GM12878 (cell line): ENCODE data around the gene RAB3A. TPM values are rescaled to one million over a fixed set of nuclear protein-coding genes. Genes with fewer than 3 reads are reported as not detected.
A peak's percentile ranks its signal among the peaks of the same experiment; 100 is the strongest.

Experiments
- ATAC-seq: fragments of 200-7000 bp; cut with Tn5 transposase; 3 replicates; pipeline ENCODE4 v1.9.1; 2020; ENCODE audit warnings: mild to moderate bottlenecking, moderate library complexity
- BruUV-seq: library from RNA; stranded (reverse); fragments of 400-500 nt; replicated peaks from 2 replicates; lab custom pipeline; 2021; lab: Mats Ljungman, UMichigan
- CTCF ChIA-PET: fragments of 300-600 bp; sonication (Branson Sonifier 250); formaldehyde crosslinking; extraction: SDS; loops from one replicate; lab custom pipeline; 2021; ENCODE audit warnings: inconsistent platforms; lab: Yijun Ruan, JAX
- POLR2A ChIA-PET: fragments of 350-600 bp; formaldehyde crosslinking; extraction: SDS; loops from one replicate; lab custom pipeline; 2021; ENCODE audit warnings: inconsistent platforms; lab: Charles Lee
- RAD21 ChIA-PET: fragments of 300-600 bp; sonication (Branson Sonifier 250); formaldehyde crosslinking; loops from one replicate; lab custom pipeline; 2023; ENCODE audit warnings: antibody characterized with exemption; ENCODE audit not compliant: unreplicated experiment; lab: Charles Lee
- SMC1A ChIA-PET: fragments of 300-600 bp; sonication (Branson Sonifier 250); formaldehyde crosslinking; loops from one replicate; lab custom pipeline; 2023; ENCODE audit not compliant: unreplicated experiment, uncharacterized antibody; lab: Charles Lee
- DNase-seq: peaks from one replicate; pipeline ENCODE4 v3.0.0-alpha.2; 2011; ENCODE audit warnings: low read depth, low spot score
- FAIRE-seq: peaks from 3 replicates; lab custom pipeline; 2011; peaks lifted over from hg19 to GRCh38; lab: Jason Lieb, UNC
- H2AFZ ChIP-seq: 2 replicates; pipeline ENCODE4 v1.6.0; 2011; ENCODE audit warnings: low read depth, low read length, control low read depth; ENCODE audit not compliant: control insufficient read depth
- H3K27ac ChIP-seq: 2 replicates; pipeline ENCODE4 v1.5.1; 2011; ENCODE audit warnings: control low read depth; ENCODE audit not compliant: control insufficient read depth, insufficient read depth
- H3K27me3 ChIP-seq, 2 experiments: replicated peaks in 1 of 2; 2 replicates each; pipeline versions ENCODE4 v1.6.0 to v1.6.1; 2011; ENCODE audit warnings: low read length in 1 of 2; ENCODE audit not compliant: control insufficient read depth in 2 of 2, insufficient read depth in 2 of 2
- H3K36me3 ChIP-seq, 2 experiments: 2 replicates each; pipeline ENCODE4 v1.5.1; 2011; ENCODE audit warnings: low read length in 1 of 2; ENCODE audit not compliant: control insufficient read depth in 2 of 2, insufficient read depth in 2 of 2
- H3K4me1 ChIP-seq: 2 replicates; pipeline ENCODE4 v1.6.1; 2011; ENCODE audit warnings: mild to moderate bottlenecking, low read length, moderate library complexity, mixed read lengths; ENCODE audit not compliant: control insufficient read depth, insufficient read depth
- H3K4me2 ChIP-seq: 2 replicates; pipeline ENCODE4 v1.6.0; 2011; ENCODE audit warnings: control low read depth; ENCODE audit not compliant: control insufficient read depth, insufficient read depth
- H3K4me3 ChIP-seq: fragments of 200-600 bp; sonication (generic); 2 replicates; pipeline ENCODE4 v1.5.1; 2016
- H3K79me2 ChIP-seq: 2 replicates; pipeline ENCODE4 v1.6.0; 2011; ENCODE audit warnings: low read length; ENCODE audit not compliant: control insufficient read depth, insufficient read depth
- H3K9ac ChIP-seq: 2 replicates; pipeline ENCODE4 v1.8.0; 2011; ENCODE audit warnings: low read length, control low read depth, mixed read lengths; ENCODE audit not compliant: control insufficient read depth, insufficient read depth
- H3K9me3 ChIP-seq: replicated peaks from 3 replicates; pipeline ENCODE4 v1.5.1; 2011; ENCODE audit warnings: mild to moderate bottlenecking, low read length; ENCODE audit not compliant: control insufficient read depth, insufficient read depth
- H4K20me1 ChIP-seq: 2 replicates; pipeline ENCODE4 v1.6.0; 2011; ENCODE audit not compliant: control insufficient read depth, insufficient read depth
- GATAD2B ChIP-seq: fragments of 450-650 bp; conservative IDR thresholded peaks from 2 replicates; pipeline ENCODE4 v1.6.1; 2017; ENCODE audit warnings: low read depth, mild to moderate bottlenecking, moderate library complexity
- HDAC2 ChIP-seq: fragments of 200-600 bp; sonication (generic); IDR thresholded peaks from 2 replicates; pipeline ENCODE4 v1.6.1; 2017
- IKZF2 ChIP-seq, 2 experiments: fragments of 450-650 bp; IDR thresholded peaks; 2 replicates each; pipeline ENCODE4 v1.6.1; 2017; ENCODE audit warnings: mild to moderate bottlenecking in 2 of 2, moderate library complexity in 2 of 2
- KLF5 ChIP-seq: fragments of 450-650 bp; IDR thresholded peaks from 2 replicates; pipeline ENCODE4 v1.6.1; 2014; ENCODE audit warnings: mild to moderate bottlenecking; ENCODE audit not compliant: partially characterized antibody
- MTA3 ChIP-seq: IDR thresholded peaks from 2 replicates; pipeline ENCODE4 v1.6.1; 2012; ENCODE audit warnings: low read length, inconsistent platforms, borderline replicate concordance
- NBN ChIP-seq: fragments of 450-650 bp; IDR thresholded peaks from 2 replicates; pipeline ENCODE4 v1.6.1; 2016
- NR2C2 ChIP-seq: IDR thresholded peaks from 2 replicates; pipeline ENCODE4 v1.6.1; 2011; ENCODE audit warnings: borderline replicate concordance, low read depth; ENCODE audit not compliant: control insufficient read depth, insufficient read length
- NRF1 ChIP-seq: conservative IDR thresholded peaks from 2 replicates; pipeline ENCODE4 v1.6.1; 2011; ENCODE audit warnings: mild to moderate bottlenecking, low read depth, low read length, improper control_type of control experiment
- PAX8 ChIP-seq: fragments of 450-650 bp; IDR thresholded peaks from 2 replicates; pipeline ENCODE4 v1.6.1; 2017; ENCODE audit warnings: mild to moderate bottlenecking, moderate library complexity
- SMARCA5 ChIP-seq: fragments of 450-650 bp; IDR thresholded peaks from 2 replicates; pipeline ENCODE4 v1.6.1; 2017; ENCODE audit warnings: mild to moderate bottlenecking
- ZBED1 ChIP-seq: IDR thresholded peaks from 2 replicates; pipeline ENCODE4 v1.6.1; 2016; ENCODE audit warnings: borderline replicate concordance
- ZNF207 ChIP-seq: fragments of 450-650 bp; IDR thresholded peaks from 2 replicates; pipeline ENCODE4 v1.6.1; 2014; ENCODE audit warnings: antibody characterized with exemption, mild to moderate bottlenecking, borderline replicate concordance
- WGBS: methylation state at CpG from one replicate; pipeline ENCODE4 v1.1.6; 2016; ENCODE audit warnings: low lambda C conversion rate; ENCODE audit not compliant: insufficient replicate concordance, insufficient coverage; ENCODE audit errors: missing lambda C conversion rate; 5-methylcytosine and 5-hydroxymethylcytosine counted together
- in situ Hi-C: fragments of 300-500 bp; cut with MboI; formaldehyde crosslinking; loops from 9 replicates; pipeline ENCODE4 v1.14.3; 2018; ENCODE audit warnings: mixed read lengths
- intact Hi-C: fragments of 100-400 bp; cut with micrococcal nuclease; formaldehyde crosslinking; loops from one replicate; pipeline ENCODE4 v1.14.2; 2022; ENCODE audit not compliant: unreplicated experiment
- polyA plus RNA-seq, 11 experiments: library from polyadenylated mRNA; depleted of rRNA in 4 of 11; unstranded in 6 of 11; stranded (reverse) in 5 of 11; fragments of >200 nt; fragmentation: Nextera tagmentation in 4 of 11; fragmentation: Illumina TruSeq in 1 of 11; extraction: Ambion mirVana in 4 of 11; extraction: Trizol in 1 of 11; gene quantifications; 1 replicate in 1 of 11; 2 replicates in 10 of 11; pipeline versions ENCODE4 v1.2.1 to v1.2.3, GENCODE V29; 2011 to 2016; ENCODE audit warnings: inconsistent platforms in 2 of 11, missing spikeins in 2 of 11, low read depth in 1 of 11
- total RNA-seq, 4 experiments: library from RNA; depleted of rRNA in 3 of 4; stranded (reverse); fragments of >200 nt in 3 of 4; fragmentation: Illumina TruSeq in 1 of 4; extraction: Trizol in 1 of 4; gene quantifications; 2 replicates each; pipeline versions ENCODE4 v1.2.1 to v1.2.3, GENCODE V29; 2013 to 2021
- TF ChIP-seq, protein P1 (sequence below): fragments of 450-650 bp; IDR thresholded peaks from 2 replicates; pipeline ENCODE4 v1.6.1; 2018; ENCODE audit warnings: mild to moderate bottlenecking, low read depth, moderate library complexity; ENCODE audit not compliant: partially characterized antibody
- TF ChIP-seq, protein P2 (sequence below): fragments of 450-650 bp; conservative IDR thresholded peaks from 2 replicates; pipeline ENCODE4 v1.6.1; 2017; ENCODE audit warnings: mild to moderate bottlenecking, moderate library complexity
- TF ChIP-seq, protein P3 (sequence below): fragments of 450-650 bp; IDR thresholded peaks from 2 replicates; pipeline ENCODE4 v1.6.1; 2017; ENCODE audit warnings: mild to moderate bottlenecking, moderate library complexity

RAB3A gene
- total and polyA plus RNA-seq, 10 of the 15 experiments (the other 5 are each of a cell fraction or from before 2014, with no cell fraction given), result 0.07 to 3.5 (median 1.2) TPM; not detected in 1

DNA sequence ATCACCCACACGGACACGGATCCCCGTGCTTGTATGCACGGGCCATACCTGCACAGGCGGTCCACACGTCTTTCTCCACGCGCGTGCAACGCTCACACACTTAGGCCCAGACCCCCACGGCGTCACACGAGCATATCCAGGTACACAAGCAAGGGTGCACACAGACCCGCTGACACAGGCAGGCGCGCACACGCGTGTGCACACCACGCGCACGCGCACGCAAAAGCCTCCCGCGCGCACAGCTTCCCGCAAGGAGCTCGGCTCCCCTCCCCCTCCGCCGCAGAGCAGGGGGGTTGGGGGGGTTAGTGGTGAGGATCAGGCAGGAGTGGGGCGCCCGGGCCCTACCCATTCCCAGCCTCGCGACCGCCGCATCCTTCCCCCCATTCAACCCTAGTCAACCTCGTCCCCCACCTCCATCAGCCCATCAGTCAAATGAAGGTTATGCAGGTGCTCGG is 407 bp downstream of the RAB3A start:
- H3K4me1 ChIP-seq, result peaks cover 6% of the 10 kb centered on the region
- no peaks in the 10 kb centered on the region for H4K20me1 ChIP-seq
- intact Hi-C loops (loop anchor here (10.0 kb wide), 1 partner anchor 211 kb away; the partner anchor contains the start of gene SSBP4), in situ Hi-C loops (no loop called here)
- ChIA-PET POLR2A (interaction anchor here (0.7 to 3.4 kb wide), 11 partner anchors 9 to 155 kb away, joined by 3 to 29 read pairs (median 7); partner anchors contain the start of genes JUND, LSM4 and MPV17L2), RAD21 (interaction anchor here (0.6 to 8.1 kb wide), 17 partner anchors 11 to 216 kb away, joined by 3 to 175 read pairs (median 5); partner anchors contain the start of genes JUND, MPV17L2, PIK3R2 and SSBP4), SMC1A (interaction anchor here (1.0 to 9.5 kb wide), 10 partner anchors 9 to 147 kb away, joined by 3 to 121 read pairs (median 4); partner anchors contain the start of gene MPV17L2), CTCF (interaction anchor here (0.8 to 11.7 kb wide), 8 partner anchors 11 to 207 kb away, joined by 3 to 213 read pairs (median 10); partner anchors contain the start of gene MPV17L2)
- no TSS peak for BruUV-seq
- peak overlapping the region; percentile 20; the same call in 1 of the 2 replicates for H3K27ac ChIP-seq
- peak overlapping the region; percentile 82 for H2AFZ ChIP-seq
- H3K79me2 ChIP-seq, result peaks cover 9% of the 10 kb centered on the region
- peak overlapping the region; percentile 56 for H3K4me2 ChIP-seq
- ATAC-seq (peak; percentile 23), FAIRE-seq (no peak), DNase-seq (no peak)
- peaks cover 0 to 6% of the 10 kb centered on the region in 2 experiments; a peak in 2 of 4 replicates for H3K36me3 ChIP-seq
- H3K4me3 ChIP-seq, result peak overlapping the region; percentile 86
- WGBS, result 3% methylated on average over 38 of the region's 38 CpGs
- H3K27me3 ChIP-seq, result no peaks in the 10 kb centered on the region
- H3K9ac ChIP-seq, result peak overlapping the region; percentile 44; the same call in 1 of the 2 replicates
- H3K9me3 ChIP-seq, result no peaks in the 10 kb centered on the region
- TF ChIP-seq ZNF207 (peak; percentile 74; the same call in 1 of the 2 replicates), GATAD2B (peak; percentile 83; the same call in 1 of the 2 replicates), ZBED1 (no peak), MTA3 (no peak), HDAC2 (no peak), NBN (0 out of 2 replicates have a peak, but pooled peaks have one; percentile 58), SMARCA5 (peak; percentile 33; the same call in 1 of the 2 replicates), NRF1 (0 out of 2 replicates have a peak, but pooled peaks have one; percentile 20), KLF5 (no peak), NR2C2 (no peak), PAX8 (peak; percentile 89; the same call in 1 of the 2 replicates), IKZF2 (IDR thresholded peaks at IDR 0.05) (0 out of 4 replicates have a peak, but pooled peaks of 1 of the 2 experiments have one; percentile 19)
- TF ChIP-seq, protein P1, sequence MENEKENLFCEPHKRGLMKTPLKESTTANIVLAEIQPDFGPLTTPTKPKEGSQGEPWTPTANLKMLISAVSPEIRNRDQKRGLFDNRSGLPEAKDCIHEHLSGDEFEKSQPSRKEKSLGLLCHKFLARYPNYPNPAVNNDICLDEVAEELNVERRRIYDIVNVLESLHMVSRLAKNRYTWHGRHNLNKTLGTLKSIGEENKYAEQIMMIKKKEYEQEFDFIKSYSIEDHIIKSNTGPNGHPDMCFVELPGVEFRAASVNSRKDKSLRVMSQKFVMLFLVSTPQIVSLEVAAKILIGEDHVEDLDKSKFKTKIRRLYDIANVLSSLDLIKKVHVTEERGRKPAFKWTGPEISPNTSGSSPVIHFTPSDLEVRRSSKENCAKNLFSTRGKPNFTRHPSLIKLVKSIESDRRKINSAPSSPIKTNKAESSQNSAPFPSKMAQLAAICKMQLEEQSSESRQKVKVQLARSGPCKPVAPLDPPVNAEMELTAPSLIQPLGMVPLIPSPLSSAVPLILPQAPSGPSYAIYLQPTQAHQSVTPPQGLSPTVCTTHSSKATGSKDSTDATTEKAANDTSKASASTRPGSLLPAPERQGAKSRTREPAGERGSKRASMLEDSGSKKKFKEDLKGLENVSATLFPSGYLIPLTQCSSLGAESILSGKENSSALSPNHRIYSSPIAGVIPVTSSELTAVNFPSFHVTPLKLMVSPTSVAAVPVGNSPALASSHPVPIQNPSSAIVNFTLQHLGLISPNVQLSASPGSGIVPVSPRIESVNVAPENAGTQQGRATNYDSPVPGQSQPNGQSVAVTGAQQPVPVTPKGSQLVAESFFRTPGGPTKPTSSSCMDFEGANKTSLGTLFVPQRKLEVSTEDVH, result no peak
- TF ChIP-seq, protein P2, sequence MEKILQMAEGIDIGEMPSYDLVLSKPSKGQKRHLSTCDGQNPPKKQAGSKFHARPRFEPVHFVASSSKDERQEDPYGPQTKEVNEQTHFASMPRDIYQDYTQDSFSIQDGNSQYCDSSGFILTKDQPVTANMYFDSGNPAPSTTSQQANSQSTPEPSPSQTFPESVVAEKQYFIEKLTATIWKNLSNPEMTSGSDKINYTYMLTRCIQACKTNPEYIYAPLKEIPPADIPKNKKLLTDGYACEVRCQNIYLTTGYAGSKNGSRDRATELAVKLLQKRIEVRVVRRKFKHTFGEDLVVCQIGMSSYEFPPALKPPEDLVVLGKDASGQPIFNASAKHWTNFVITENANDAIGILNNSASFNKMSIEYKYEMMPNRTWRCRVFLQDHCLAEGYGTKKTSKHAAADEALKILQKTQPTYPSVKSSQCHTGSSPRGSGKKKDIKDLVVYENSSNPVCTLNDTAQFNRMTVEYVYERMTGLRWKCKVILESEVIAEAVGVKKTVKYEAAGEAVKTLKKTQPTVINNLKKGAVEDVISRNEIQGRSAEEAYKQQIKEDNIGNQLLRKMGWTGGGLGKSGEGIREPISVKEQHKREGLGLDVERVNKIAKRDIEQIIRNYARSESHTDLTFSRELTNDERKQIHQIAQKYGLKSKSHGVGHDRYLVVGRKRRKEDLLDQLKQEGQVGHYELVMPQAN, result 0 out of 2 replicates have a peak, but pooled peaks have one; percentile 64
- TF ChIP-seq, protein P3, sequence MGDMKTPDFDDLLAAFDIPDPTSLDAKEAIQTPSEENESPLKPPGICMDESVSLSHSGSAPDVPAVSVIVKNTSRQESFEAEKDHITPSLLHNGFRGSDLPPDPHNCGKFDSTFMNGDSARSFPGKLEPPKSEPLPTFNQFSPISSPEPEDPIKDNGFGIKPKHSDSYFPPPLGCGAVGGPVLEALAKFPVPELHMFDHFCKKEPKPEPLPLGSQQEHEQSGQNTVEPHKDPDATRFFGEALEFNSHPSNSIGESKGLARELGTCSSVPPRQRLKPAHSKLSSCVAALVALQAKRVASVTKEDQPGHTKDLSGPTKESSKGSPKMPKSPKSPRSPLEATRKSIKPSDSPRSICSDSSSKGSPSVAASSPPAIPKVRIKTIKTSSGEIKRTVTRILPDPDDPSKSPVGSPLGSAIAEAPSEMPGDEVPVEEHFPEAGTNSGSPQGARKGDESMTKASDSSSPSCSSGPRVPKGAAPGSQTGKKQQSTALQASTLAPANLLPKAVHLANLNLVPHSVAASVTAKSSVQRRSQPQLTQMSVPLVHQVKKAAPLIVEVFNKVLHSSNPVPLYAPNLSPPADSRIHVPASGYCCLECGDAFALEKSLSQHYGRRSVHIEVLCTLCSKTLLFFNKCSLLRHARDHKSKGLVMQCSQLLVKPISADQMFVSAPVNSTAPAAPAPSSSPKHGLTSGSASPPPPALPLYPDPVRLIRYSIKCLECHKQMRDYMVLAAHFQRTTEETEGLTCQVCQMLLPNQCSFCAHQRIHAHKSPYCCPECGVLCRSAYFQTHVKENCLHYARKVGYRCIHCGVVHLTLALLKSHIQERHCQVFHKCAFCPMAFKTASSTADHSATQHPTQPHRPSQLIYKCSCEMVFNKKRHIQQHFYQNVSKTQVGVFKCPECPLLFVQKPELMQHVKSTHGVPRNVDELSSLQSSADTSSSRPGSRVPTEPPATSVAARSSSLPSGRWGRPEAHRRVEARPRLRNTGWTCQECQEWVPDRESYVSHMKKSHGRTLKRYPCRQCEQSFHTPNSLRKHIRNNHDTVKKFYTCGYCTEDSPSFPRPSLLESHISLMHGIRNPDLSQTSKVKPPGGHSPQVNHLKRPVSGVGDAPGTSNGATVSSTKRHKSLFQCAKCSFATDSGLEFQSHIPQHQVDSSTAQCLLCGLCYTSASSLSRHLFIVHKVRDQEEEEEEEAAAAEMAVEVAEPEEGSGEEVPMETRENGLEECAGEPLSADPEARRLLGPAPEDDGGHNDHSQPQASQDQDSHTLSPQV, result no peak
